SK-N-MC (cell line): Measurements from ENCODE around the gene DPYD.

ENCODE experiments used
- EZH2 ChIP-seq: fragments of 200-600 bp; sonication (generic); IDR thresholded peaks from one replicate; pipeline ENCODE4 v1.6.1; 2017; ENCODE audit warnings: antibody characterized with exemption
- POLR2AphosphoS5 ChIP-seq: IDR thresholded peaks from 2 replicates; pipeline ENCODE4 v1.6.1; 2012; ENCODE audit warnings: mild to moderate bottlenecking, low read depth, low read length, borderline replicate concordance

DNA sequence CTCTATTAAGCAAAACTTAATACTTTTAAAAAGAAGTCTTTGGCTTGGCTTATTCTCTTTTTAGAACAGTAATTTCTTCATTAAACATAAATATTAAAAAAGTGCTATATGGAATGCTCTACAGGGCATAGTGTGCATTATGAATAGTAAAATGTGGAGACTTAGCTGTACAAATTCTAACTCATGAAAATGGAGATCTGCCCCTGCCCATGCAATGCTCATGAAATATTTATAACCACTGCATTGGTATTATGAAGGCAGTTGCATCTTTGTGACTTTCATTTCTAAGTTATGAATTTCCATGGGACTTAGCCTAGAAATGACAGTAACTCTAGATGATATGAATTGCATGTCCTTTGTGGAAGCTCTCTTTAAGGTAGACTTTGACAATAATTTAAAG lies 613.3 kb downstream of the DPYD start:
- TF ChIP-seq EZH2, result no peak
- no peak for TF ChIP-seq POLR2AphosphoS5
